HL-60 (cell line): ENCODE measurements around the gene AGBL3.

Experiments used
- CTCF ChIP-seq: IDR thresholded peaks from one replicate; pipeline ENCODE4 v1.5.1; 2011; ENCODE audit warnings: low read length, control low read depth, inconsistent platforms; ENCODE audit not compliant: insufficient read depth
- REST ChIP-seq: IDR thresholded peaks from 2 replicates; pipeline ENCODE4 v1.6.1; 2012; ENCODE audit warnings: low read depth; ENCODE audit not compliant: insufficient replicate concordance

GRCh38 chr7:135128931-135129330 is 142.6 kb downstream of the AGBL3 start:
- no peak for TF ChIP-seq CTCF
- no peak for TF ChIP-seq REST
